ENCODE data around the gene PROB1.

GRCh38 chr5:139394654-139395566, at the start of gene PROB1:
- no peak for TF ChIP-seq CTCF (IDR thresholded peaks at IDR 0.05 in 4 of 5, conservative IDR thresholded peaks at IDR 0.05 in 1 of 5)
- TF ChIP-seq POLR2A (IDR thresholded peaks at IDR 0.05), result peak; percentile 89 to 90

All from gastrocnemius medialis (tissue), 4 donors.